ENCODE data around the gene DOC2B. TPM values are rescaled to one million over a fixed set of nuclear protein-coding genes. Genes with fewer than 3 reads are reported as not detected.

DOC2B gene
- total and polyA plus RNA-seq, 2 of the 8 experiments (the other 6 are each of a cell fraction or from before 2014, with no cell fraction given) = 1.3 to 3.3 TPM

GRCh38 chr17:163514-164098, 17.8 kb downstream of the DOC2B start:
- no peak overlapping the region for H2BK120ac ChIP-seq (replicated peaks; ENCODE audit: low read depth, low read length)
- H2BK5ac ChIP-seq (ENCODE audit: low read depth, low read length) = no peak overlapping the region
- no peaks in the 10 kb centered on the region for H4K20me1 ChIP-seq (replicated peaks in 1 of 2; ENCODE audit: control insufficient read depth in 1 of 2, insufficient read depth in 2 of 2, low read length in 2 of 2)
- H3K27ac ChIP-seq (ENCODE audit: low read depth, low read length) = no peak overlapping the region
- no peak overlapping the region for H3K14ac ChIP-seq (ENCODE audit: insufficient read length)
- H3K4ac ChIP-seq (replicated peaks; ENCODE audit: insufficient read length, low read depth, low read length) = no peak overlapping the region
- no peak overlapping the region for H3K9ac ChIP-seq (replicated peaks in 1 of 4; ENCODE audit: extremely low read depth in 1 of 4, low read depth in 3 of 4, low read length in 3 of 4)
- no peak overlapping the region for H4K5ac ChIP-seq (ENCODE audit: insufficient read length, low read depth, low read length)
- no peak overlapping the region for H2AFZ ChIP-seq (ENCODE audit: low read length)
- H2BK15ac ChIP-seq (ENCODE audit: low read length) = no peak overlapping the region
- H4K8ac ChIP-seq (ENCODE audit: extremely low read depth, insufficient read depth, low read length) = no peak overlapping the region
- 75% methylated on average over 11 of the region's 11 CpGs; no CpG with 5 or more reads in 1 of the 2 experiments for WGBS, 2 experiments (ENCODE audit: extremely low coverage in 1 of 2, insufficient coverage in 1 of 2, insufficient read length in 1 of 2, insufficient replicate concordance in 2 of 2, low coverage in 1 of 2, low lambda C conversion rate in 2 of 2, missing lambda C conversion rate in 1 of 2)
- H3K23me2 ChIP-seq (ENCODE audit: low read depth, low read length) = no peaks in the 10 kb centered on the region
- no peak overlapping the region for H3K23ac ChIP-seq (ENCODE audit: insufficient read length)
- DNase-seq (ENCODE audit: low read depth in 1 of 2, low spot score in 2 of 2) = peak in 1 of 2 experiments; percentile 64
- no peaks in the 10 kb centered on the region; a peak in 1 of 7 replicates for H3K4me1 ChIP-seq (replicated peaks in 1 of 4; ENCODE audit: control insufficient read depth in 3 of 4, insufficient read depth in 4 of 4, low read length in 3 of 4)
- no peaks in the 10 kb centered on the region for H3K36me3 ChIP-seq (ENCODE audit: control insufficient read depth in 2 of 4, insufficient read depth in 4 of 4, low read length in 3 of 4)
- no peak overlapping the region for H2AK5ac ChIP-seq (ENCODE audit: low read depth, low read length)
- H3K79me2 ChIP-seq (ENCODE audit: control insufficient read depth in 1 of 2, insufficient read depth in 2 of 2, low read length in 2 of 2) = no peaks in the 10 kb centered on the region
- TF ChIP-seq ZNF274 (IDR thresholded peaks at IDR 0.05; ENCODE audit: borderline replicate concordance, extremely low read depth, low read length) (no peak), NRF1 (IDR thresholded peaks at IDR 0.05; ENCODE audit: low read depth, low read length) (no peak), CTCF (IDR thresholded peaks at IDR 0.05; ENCODE audit: control extremely low read depth in 1 of 3, insufficient read depth in 1 of 3, low read depth in 1 of 3, low read length in 3 of 3) (peak; percentile 48 to 62 (median 50)), YY1 (IDR thresholded peaks at IDR 0.05; ENCODE audit: low read depth, low read length) (no peak), SIRT6 (IDR thresholded peaks at IDR 0.05; ENCODE audit: low read length) (no peak), RAD21 (IDR thresholded peaks at IDR 0.05 in 1 of 2, conservative IDR thresholded peaks at IDR 0.05 in 1 of 2; ENCODE audit: low read depth in 2 of 2, low read length in 2 of 2) (peak; percentile 23 to 47; a peak in 3 of 4 replicates), CREB1 (IDR thresholded peaks at IDR 0.05) (no peak), TCF12 (IDR thresholded peaks at IDR 0.05; ENCODE audit: low read depth, low read length) (no peak), FOSL1 (IDR thresholded peaks at IDR 0.05; ENCODE audit: insufficient read depth, low read depth, low read length) (no peak)
- H3K56ac ChIP-seq (replicated peaks; ENCODE audit: insufficient read length, low read depth, low read length) = no peak overlapping the region
- no peak overlapping the region for H3K18ac ChIP-seq (ENCODE audit: extremely low read depth, low read length)
- H3K9me3 ChIP-seq (ENCODE audit: insufficient read depth in 2 of 2, low read depth in 1 of 2, low read length in 1 of 2) = no peaks in the 10 kb centered on the region
- no peak overlapping the region for H2BK20ac ChIP-seq (ENCODE audit: low read length)
- H3K4me2 ChIP-seq (ENCODE audit: insufficient read depth in 1 of 2, low read depth in 2 of 2, low read length in 2 of 2) = no peak overlapping the region
- no peaks in the 10 kb centered on the region for H3K79me1 ChIP-seq (ENCODE audit: low read depth, low read length)
- no peak overlapping the region for H3K4me3 ChIP-seq (ENCODE audit: extremely low read depth in 1 of 4, insufficient read depth in 2 of 4, low read depth in 3 of 4, low read length in 4 of 4)
- no peak overlapping the region for H2BK12ac ChIP-seq (ENCODE audit: low read depth, low read length)
- FAIRE-seq = peak; percentile 78
- ChIA-PET CTCF (ENCODE audit: partially characterized antibody) (interaction anchor here (0.5 to 3.4 kb wide), 22 partner anchors 9 to 536 kb away, joined by 3 to 21 read pairs (median 4); no protein-coding TSS in a partner anchor), POLR2A (ENCODE audit: partially characterized antibody) (no interaction called here)
- H4K91ac ChIP-seq (replicated peaks; ENCODE audit: insufficient read length, low read length) = no peak overlapping the region
- no peaks in the 10 kb centered on the region for H3K27me3 ChIP-seq (replicated peaks in 1 of 4; ENCODE audit: control insufficient read depth in 3 of 4, extremely low read depth in 1 of 4, insufficient read depth in 3 of 4, low read length in 3 of 4)

Data from H1 (cell line).